Sigmoid colon (tissue), 4 donors: ENCODE data around the gene TPRA1.

ENCODE experiments used
- CTCF ChIP-seq, 4 experiments: fragments of 450-650 bp in 3 of 4; fragments of 200-600 bp in 1 of 4; IDR thresholded peaks; one replicate each; pipeline ENCODE4 v1.5.1; 2016 to 2019; ENCODE audit warnings: antibody characterized with exemption in 4 of 4, mild to moderate bottlenecking in 3 of 4, moderate library complexity in 2 of 4
- EP300 ChIP-seq, 4 donors: sonication (generic); formaldehyde crosslinking; IDR thresholded peaks; one replicate each; pipeline ENCODE4 v1.6.1; 2017; ENCODE audit warnings: antibody characterized with exemption in 4 of 4
- POLR2A ChIP-seq, 2 donors: fragments of 450-650 bp; IDR thresholded peaks; one replicate each; pipeline ENCODE4 v1.6.1; 2016; ENCODE audit warnings: antibody characterized with exemption in 2 of 2, mild to moderate bottlenecking in 2 of 2, moderate library complexity in 2 of 2
- POLR2AphosphoS5 ChIP-seq, 4 donors: sonication (generic); formaldehyde crosslinking; IDR thresholded peaks; one replicate each; pipeline ENCODE4 v1.6.1; 2017; ENCODE audit warnings: antibody characterized with exemption in 4 of 4

GRCh38 chr3:127637971-127638370, 47.4 kb upstream of the TPRA1 start:
- TF ChIP-seq CTCF (IDR thresholded peaks at IDR 0.05) = no peak
- TF ChIP-seq POLR2AphosphoS5 (IDR thresholded peaks at IDR 0.05) = no peak
- TF ChIP-seq POLR2A (IDR thresholded peaks at IDR 0.05) = no peak
- no peak for TF ChIP-seq EP300 (IDR thresholded peaks at IDR 0.05)
